ENCODE results near the gene CELF4.

DNA sequence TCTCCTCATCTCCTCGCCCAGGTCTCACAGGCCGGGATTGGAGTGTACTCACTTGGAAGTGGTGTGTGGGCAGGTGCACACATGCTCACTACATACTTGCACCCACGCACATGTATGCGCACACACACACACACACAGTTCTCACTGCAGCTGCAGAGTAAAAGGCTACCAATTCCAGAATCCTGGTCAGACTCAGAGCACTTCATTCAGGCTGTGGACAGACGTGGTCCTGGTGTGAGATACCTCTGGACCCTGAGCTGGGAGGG lies 19.4 kb downstream of the CELF4 start:
- TF ChIP-seq, protein P1, sequence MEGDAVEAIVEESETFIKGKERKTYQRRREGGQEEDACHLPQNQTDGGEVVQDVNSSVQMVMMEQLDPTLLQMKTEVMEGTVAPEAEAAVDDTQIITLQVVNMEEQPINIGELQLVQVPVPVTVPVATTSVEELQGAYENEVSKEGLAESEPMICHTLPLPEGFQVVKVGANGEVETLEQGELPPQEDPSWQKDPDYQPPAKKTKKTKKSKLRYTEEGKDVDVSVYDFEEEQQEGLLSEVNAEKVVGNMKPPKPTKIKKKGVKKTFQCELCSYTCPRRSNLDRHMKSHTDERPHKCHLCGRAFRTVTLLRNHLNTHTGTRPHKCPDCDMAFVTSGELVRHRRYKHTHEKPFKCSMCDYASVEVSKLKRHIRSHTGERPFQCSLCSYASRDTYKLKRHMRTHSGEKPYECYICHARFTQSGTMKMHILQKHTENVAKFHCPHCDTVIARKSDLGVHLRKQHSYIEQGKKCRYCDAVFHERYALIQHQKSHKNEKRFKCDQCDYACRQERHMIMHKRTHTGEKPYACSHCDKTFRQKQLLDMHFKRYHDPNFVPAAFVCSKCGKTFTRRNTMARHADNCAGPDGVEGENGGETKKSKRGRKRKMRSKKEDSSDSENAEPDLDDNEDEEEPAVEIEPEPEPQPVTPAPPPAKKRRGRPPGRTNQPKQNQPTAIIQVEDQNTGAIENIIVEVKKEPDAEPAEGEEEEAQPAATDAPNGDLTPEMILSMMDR (IDR thresholded peaks at IDR 0.05), result no peak
- TF ChIP-seq POLR2A (IDR thresholded peaks at IDR 0.05), result no peak
